Measurements from ENCODE around the gene PI4K2B.
"Not testable (repeated sequence)": the region's sequence is repeated elsewhere in the genome, so short reads cannot be mapped to it uniquely, and the experiment has no call there.

PI4K2B gene

GRCh38 chr4:25242195-25242594 lies 8.4 kb downstream of the PI4K2B start:
- not testable (repeated sequence) for DNase-seq (ENCODE audit: low spot score)

- no peak for DNase-seq (ENCODE audit: low spot score)
Measured at GRCh38 chr4:25245181-25245580, 11.3 kb downstream of the PI4K2B start.

- DNase-seq (ENCODE audit: low spot score), result no peak
Measured at GRCh38 chr4:25246680-25247611, 13.1 kb downstream of the PI4K2B start.

- not testable (repeated sequence) for DNase-seq (ENCODE audit: low spot score)
Measured at GRCh38 chr4:25248875-25249274, 15.0 kb downstream of the PI4K2B start.

GRCh38 chr4:25249494-25249893 lies 15.7 kb downstream of the PI4K2B start:
- not testable (repeated sequence) for DNase-seq (ENCODE audit: low spot score)

GRCh38 chr4:25252230-25253070 lies 18.6 kb downstream of the PI4K2B start:
- DNase-seq (ENCODE audit: low spot score), result no peak

GRCh38 chr4:25253071-25253445 lies 19.2 kb downstream of the PI4K2B start:
- DNase-seq (ENCODE audit: low spot score), result no peak

GRCh38 chr4:25253786-25254185 lies 20.0 kb downstream of the PI4K2B start:
- not testable (repeated sequence) for DNase-seq (ENCODE audit: low spot score)

GRCh38 chr4:25258980-25259578 lies 25.2 kb downstream of the PI4K2B start:
- DNase-seq (ENCODE audit: low spot score), result no peak

- no peak for DNase-seq (ENCODE audit: low spot score)
Measured at GRCh38 chr4:25271866-25272265, 38.0 kb downstream of the PI4K2B start.

- no peak for DNase-seq (ENCODE audit: low spot score)
Measured at GRCh38 chr4:25280210-25280609, 46.4 kb downstream of the PI4K2B start.

- no peak for DNase-seq (ENCODE audit: low spot score)
Measured at GRCh38 chr4:25283948-25284347, 50.1 kb downstream of the PI4K2B start.

- no peak for DNase-seq (ENCODE audit: low spot score)
Measured at GRCh38 chr4:25284466-25284865, 50.6 kb downstream of the PI4K2B start.

- DNase-seq (ENCODE audit: low spot score), result no peak
Measured at GRCh38 chr4:25290490-25291067, 56.7 kb downstream of the PI4K2B start.

- no peak for DNase-seq (ENCODE audit: low spot score)
Measured at GRCh38 chr4:25291158-25291733, 57.4 kb downstream of the PI4K2B start.

- DNase-seq (ENCODE audit: low spot score), result no peak
Measured at GRCh38 chr4:25297528-25298242, 63.9 kb downstream of the PI4K2B start.

- no peak for DNase-seq (ENCODE audit: low spot score)
Measured at GRCh38 chr4:25299476-25300203, 65.8 kb downstream of the PI4K2B start.

GRCh38 chr4:25301471-25301870 lies 67.6 kb downstream of the PI4K2B start:
- DNase-seq (ENCODE audit: low spot score), result no peak

- no peak for DNase-seq (ENCODE audit: low spot score)
Measured at GRCh38 chr4:25302626-25303025, 68.8 kb downstream of the PI4K2B start.

- no peak for DNase-seq (ENCODE audit: low spot score)
Measured at GRCh38 chr4:25303578-25303977, 69.7 kb downstream of the PI4K2B start.

Data from Ammon's horn (tissue), 1 donor.